ENCODE results near the gene VCAM1. TPM values are rescaled to one million over a fixed set of nuclear protein-coding genes. Genes with fewer than 3 reads are reported as not detected.

The VCAM1 gene
- total and polyA plus RNA-seq, 2 of the 4 experiments (the other 2 are of a cell fraction) = 10.1 to 21.1 TPM

DNA sequence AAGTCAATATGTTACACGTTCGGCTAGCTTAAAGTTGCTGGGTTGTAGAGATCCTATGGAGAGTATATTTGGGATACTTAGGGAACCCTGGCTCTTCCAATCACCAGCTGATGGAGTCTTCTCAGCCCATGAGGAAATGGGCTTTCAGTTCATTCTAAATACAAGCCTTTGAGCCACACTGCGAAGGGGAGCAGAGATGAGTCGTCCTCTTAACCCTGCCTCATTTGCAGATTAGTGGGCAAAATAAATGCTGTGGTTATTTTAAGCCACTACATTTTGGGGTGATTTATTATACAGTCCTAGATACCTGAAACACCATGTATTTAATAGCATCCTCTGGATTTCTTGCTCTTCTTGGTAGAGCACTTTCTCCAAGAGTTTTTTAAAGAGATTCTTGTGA lies 19.0 kb upstream of the VCAM1 start:
- no CpG with 5 or more reads among the region's 4 CpGs for WGBS, 2 experiments (ENCODE audit: extremely low coverage in 2 of 2, insufficient read length in 1 of 2)
- CTCF ChIA-PET = interaction anchor here (0.6 kb wide), 1 partner anchor 42 kb away, joined by 3 read pairs; no protein-coding TSS in a partner anchor
- H3K27ac ChIP-seq (ENCODE audit: insufficient read depth, low read length) = peak overlapping the region; percentile 56

More for the DNA sequence above, 19.0 kb upstream of the VCAM1 start:
- peak overlapping the region; percentile 50 for H4K5ac ChIP-seq (ENCODE audit: low read depth, low read length)
- H4K8ac ChIP-seq (ENCODE audit: low read depth in 2 of 2, low read length in 2 of 2) = peak overlapping the region; percentile 47 to 85
- no peak overlapping the region for H2AFZ ChIP-seq (replicated peaks; ENCODE audit: low read length, poor library complexity)
- no peak overlapping the region for H2AK9ac ChIP-seq (replicated peaks; ENCODE audit: low read depth, low read length, poor library complexity)
- dilution Hi-C loops (cut with HindIII; ENCODE audit: low sequenced_read_pairs, unreplicated experiment) (no loop called here), intact Hi-C loops (cut with micrococcal nuclease) (no loop called here), in situ Hi-C loops (cut with MboI; ENCODE audit: low sequenced_read_pairs) (no loop called here)
- no peaks in the 10 kb centered on the region for H3K27me3 ChIP-seq (ENCODE audit: control insufficient read depth, insufficient read depth, low read length)
- H4K91ac ChIP-seq (ENCODE audit: insufficient read depth, low read depth, low read length) = peak overlapping the region; percentile 64
- peak overlapping the region; percentile 89 for H2BK5ac ChIP-seq (ENCODE audit: low read depth, low read length, poor library complexity, severe bottlenecking)
- H2AK5ac ChIP-seq (ENCODE audit: low read depth, low read length) = peak overlapping the region; percentile 81; the same call in 1 of the 2 replicates
- H3K4me1 ChIP-seq (ENCODE audit: control insufficient read depth, insufficient read depth, low read length) = peaks cover 16% of the 10 kb centered on the region
- no peaks in the 10 kb centered on the region for H3K79me1 ChIP-seq (ENCODE audit: low read depth in 1 of 2, low read length in 2 of 2)
- H3K23ac ChIP-seq (ENCODE audit: low read depth, low read length) = peak overlapping the region; percentile 89
- peak; percentile 36 for ATAC-seq (ENCODE audit: low read depth)
- H3K9me3 ChIP-seq (ENCODE audit: control insufficient read depth, insufficient read depth, low read length) = no peaks in the 10 kb centered on the region
- no TSS peak for BruUV-seq (replicated peaks)
- peak overlapping the region; percentile 70; the same call in 1 of the 2 replicates for H3K56ac ChIP-seq (ENCODE audit: extremely low read depth, insufficient read depth, low read length)
- H3K18ac ChIP-seq (ENCODE audit: low read depth, low read length) = peak overlapping the region; percentile 95
- H3K9ac ChIP-seq (ENCODE audit: low read depth, low read length) = peak overlapping the region; percentile 9; the same call in 1 of the 2 replicates
- peaks cover 3% of the 10 kb centered on the region; the same call in 1 of the 2 replicates for H4K20me1 ChIP-seq (ENCODE audit: insufficient read depth, low read length)
- DNase-seq = peak; percentile 57
- H3K4me2 ChIP-seq (ENCODE audit: low read depth, low read length) = peak overlapping the region; percentile 75; the same call in 1 of the 2 replicates
- POLR2A ChIA-PET (ENCODE audit: unreplicated experiment) = no interaction called here
- peak overlapping the region; percentile 93 for H2BK15ac ChIP-seq (ENCODE audit: low read depth, low read length)
- TF ChIP-seq MXI1 (IDR thresholded peaks at IDR 0.05; ENCODE audit: borderline replicate concordance, low read depth, low read length) (no peak), BHLHE40 (IDR thresholded peaks at IDR 0.05; ENCODE audit: low read depth, low read length) (no peak), CHD1 (IDR thresholded peaks at IDR 0.05; ENCODE audit: low read depth, low read length) (no peak), POLR2A (IDR thresholded peaks at IDR 0.05; ENCODE audit: low read depth, low read length) (no peak), MAFK (IDR thresholded peaks at IDR 0.05; ENCODE audit: low read depth, low read length) (no peak)
- TF ChIP-seq, protein P1, sequence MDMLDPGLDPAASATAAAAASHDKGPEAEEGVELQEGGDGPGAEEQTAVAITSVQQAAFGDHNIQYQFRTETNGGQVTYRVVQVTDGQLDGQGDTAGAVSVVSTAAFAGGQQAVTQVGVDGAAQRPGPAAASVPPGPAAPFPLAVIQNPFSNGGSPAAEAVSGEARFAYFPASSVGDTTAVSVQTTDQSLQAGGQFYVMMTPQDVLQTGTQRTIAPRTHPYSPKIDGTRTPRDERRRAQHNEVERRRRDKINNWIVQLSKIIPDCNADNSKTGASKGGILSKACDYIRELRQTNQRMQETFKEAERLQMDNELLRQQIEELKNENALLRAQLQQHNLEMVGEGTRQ (IDR thresholded peaks at IDR 0.05; ENCODE audit: low read depth, low read length) = no peak
- TF ChIP-seq, protein P2, sequence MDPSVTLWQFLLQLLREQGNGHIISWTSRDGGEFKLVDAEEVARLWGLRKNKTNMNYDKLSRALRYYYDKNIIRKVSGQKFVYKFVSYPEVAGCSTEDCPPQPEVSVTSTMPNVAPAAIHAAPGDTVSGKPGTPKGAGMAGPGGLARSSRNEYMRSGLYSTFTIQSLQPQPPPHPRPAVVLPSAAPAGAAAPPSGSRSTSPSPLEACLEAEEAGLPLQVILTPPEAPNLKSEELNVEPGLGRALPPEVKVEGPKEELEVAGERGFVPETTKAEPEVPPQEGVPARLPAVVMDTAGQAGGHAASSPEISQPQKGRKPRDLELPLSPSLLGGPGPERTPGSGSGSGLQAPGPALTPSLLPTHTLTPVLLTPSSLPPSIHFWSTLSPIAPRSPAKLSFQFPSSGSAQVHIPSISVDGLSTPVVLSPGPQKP (IDR thresholded peaks at IDR 0.05; ENCODE audit: borderline replicate concordance, low read depth, low read length) = no peak
- peak overlapping the region; percentile 78 for H3K4ac ChIP-seq (ENCODE audit: low read depth, low read length)
- peak overlapping the region; percentile 78 for H3K14ac ChIP-seq (replicated peaks; ENCODE audit: low read depth, low read length)
- H3K36me3 ChIP-seq (ENCODE audit: control insufficient read depth, insufficient read depth, low read length) = no peaks in the 10 kb centered on the region
- peaks cover 10% of the 10 kb centered on the region for H3K9me1 ChIP-seq (ENCODE audit: insufficient read depth, low read length)
- H2BK120ac ChIP-seq (ENCODE audit: low read depth, low read length) = peak overlapping the region; percentile 92
- H2BK20ac ChIP-seq (ENCODE audit: low read depth, low read length) = peak overlapping the region; percentile 95
- H3K4me3 ChIP-seq (ENCODE audit: insufficient read depth, low read depth, low read length) = no peak overlapping the region

Measured in IMR-90 (cell line).